Stimulated activated CD4-positive, alpha-beta T cell treated with anti-CD3 and anti-CD28 coated beads, Interleukin-2, amount 100 ng/mL, for 4 hours (primary cell): ENCODE results near the gene GMPPA.

Experiments
- DNase-seq: peaks from one replicate; pipeline ENCODE4 v3.0.0-alpha.2; 2020; ENCODE audit warnings: low read depth

Gene GMPPA

DNA sequence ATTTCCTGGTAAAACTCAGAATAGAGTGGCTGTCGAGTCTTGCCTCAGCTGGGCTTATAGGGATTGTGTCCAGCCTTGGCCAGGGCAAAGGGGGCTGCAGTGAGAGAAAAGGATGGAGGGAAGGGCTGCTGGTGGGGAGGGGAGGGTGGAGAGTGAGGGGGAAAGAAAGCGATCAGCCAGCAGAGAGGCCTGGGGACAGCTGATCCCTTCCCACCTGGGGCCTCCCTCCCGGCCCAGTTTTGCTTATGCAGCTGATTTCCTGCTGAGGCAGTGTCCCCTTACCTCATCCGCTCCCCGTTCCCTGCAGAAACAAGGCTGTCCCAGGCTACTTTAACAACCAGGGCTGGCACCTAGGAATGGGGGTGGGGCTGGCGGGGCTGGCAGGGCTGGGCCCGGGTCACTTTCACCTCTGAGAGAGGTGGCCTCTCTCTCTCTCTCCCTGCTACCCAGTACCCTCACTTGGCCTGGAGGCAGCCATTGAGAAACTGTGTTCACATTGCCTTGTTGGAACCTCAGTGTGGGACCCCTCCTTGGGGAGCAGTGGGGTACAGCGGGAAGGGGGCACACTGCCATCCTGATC lies 12.2 kb upstream of the GMPPA start:
- DNase-seq = no peak

DNA sequence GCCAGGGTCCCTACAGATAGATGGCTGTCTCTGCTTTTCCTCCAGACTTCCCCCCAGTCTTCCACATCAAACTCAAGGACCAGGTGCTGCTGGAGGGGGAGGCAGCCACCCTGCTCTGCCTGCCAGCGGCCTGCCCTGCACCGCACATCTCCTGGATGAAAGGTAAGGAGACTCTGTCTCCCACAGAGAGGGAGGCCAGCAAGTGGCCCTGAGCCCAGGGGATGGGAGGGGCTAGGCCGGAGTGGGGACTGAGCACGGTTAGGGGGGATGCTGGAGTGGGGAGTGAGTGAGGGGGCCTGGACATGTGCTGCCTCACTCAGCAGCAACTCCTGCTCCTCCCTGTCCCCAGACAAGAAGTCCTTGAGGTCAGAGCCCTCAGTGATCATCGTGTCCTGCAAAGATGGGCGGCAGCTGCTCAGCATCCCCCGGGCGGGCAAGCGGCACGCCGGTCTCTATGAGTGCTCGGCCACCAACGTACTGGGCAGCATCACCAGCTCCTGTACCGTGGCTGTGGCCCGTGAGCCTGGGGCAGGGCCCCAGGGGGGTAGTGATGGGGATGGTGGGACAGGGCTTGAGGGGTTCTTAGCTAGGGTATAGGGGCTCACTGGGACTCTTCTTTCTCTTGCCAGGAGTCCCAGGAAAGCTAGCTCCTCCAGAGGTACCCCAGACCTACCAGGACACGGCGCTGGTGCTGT lies 10.4 kb upstream of the GMPPA start:
- no peak for DNase-seq

DNA sequence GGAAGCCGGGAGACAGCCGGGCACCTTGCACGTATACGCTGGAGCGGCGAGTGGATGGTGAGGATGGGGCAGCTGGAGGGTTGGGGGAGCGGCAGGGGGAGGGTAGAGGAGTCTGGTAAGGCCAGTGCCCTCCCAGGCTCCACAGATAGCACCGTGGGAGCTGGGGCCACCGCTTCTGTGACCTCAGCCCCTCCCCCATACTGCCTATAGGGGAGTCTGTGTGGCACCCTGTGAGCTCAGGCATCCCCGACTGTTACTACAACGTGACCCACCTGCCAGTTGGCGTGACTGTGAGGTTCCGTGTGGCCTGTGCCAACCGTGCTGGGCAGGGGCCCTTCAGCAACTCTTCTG lies 9.9 kb upstream of the GMPPA start:
- no peak for DNase-seq

DNA sequence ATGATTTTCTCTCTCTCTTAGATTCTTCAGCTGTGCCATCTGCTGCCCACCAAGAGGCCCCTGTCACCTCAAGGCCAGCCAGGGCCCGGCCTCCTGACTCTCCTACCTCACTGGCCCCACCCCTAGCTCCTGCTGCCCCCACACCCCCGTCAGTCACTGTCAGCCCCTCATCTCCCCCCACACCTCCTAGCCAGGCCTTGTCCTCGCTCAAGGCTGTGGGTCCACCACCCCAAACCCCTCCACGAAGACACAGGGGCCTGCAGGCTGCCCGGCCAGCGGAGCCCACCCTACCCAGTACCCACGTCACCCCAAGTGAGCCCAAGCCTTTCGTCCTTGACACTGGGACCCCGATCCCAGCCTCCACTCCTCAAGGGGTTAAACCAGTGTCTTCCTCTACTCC lies 9.4 kb upstream of the GMPPA start:
- no peak for DNase-seq

DNA sequence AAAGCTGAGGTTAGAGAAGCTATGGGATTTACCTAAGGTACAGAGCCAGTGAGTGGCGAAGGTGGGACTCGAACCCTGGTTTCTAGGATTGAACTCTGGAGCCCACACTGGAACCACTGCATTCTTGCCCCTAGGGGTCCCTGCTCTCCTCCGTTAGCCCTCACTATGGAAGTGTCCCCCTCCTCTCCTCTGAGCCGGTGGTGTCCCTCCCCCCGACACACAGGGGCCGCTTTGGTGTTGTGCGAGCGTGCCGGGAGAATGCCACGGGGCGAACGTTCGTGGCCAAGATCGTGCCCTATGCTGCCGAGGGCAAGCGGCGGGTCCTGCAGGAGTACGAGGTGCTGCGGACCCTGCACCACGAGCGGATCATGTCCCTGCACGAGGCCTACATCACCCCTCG lies 8.5 kb upstream of the GMPPA start:
- no peak for DNase-seq

DNA sequence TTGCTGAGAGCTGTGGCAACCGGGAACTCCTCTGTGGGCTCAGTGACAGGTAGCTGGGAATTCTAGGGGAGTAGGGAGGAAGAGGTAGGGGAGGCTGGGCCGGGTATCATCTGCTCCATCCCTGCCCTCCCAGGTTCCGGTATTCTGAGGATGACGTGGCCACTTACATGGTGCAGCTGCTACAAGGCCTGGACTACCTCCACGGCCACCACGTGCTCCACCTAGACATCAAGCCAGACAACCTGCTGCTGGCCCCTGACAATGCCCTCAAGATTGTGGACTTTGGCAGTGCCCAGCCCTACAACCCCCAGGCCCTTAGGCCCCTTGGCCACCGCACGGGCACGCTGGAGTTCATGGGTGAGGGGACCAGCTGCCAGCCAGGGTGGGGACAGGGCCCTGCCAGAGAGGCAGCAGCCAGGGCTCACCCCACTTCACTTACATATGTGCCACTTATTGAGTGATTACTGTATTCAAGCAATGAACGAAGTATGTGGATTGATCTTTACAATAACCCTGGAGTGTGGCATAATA lies 8.0 kb upstream of the GMPPA start:
- no peak for DNase-seq

DNA sequence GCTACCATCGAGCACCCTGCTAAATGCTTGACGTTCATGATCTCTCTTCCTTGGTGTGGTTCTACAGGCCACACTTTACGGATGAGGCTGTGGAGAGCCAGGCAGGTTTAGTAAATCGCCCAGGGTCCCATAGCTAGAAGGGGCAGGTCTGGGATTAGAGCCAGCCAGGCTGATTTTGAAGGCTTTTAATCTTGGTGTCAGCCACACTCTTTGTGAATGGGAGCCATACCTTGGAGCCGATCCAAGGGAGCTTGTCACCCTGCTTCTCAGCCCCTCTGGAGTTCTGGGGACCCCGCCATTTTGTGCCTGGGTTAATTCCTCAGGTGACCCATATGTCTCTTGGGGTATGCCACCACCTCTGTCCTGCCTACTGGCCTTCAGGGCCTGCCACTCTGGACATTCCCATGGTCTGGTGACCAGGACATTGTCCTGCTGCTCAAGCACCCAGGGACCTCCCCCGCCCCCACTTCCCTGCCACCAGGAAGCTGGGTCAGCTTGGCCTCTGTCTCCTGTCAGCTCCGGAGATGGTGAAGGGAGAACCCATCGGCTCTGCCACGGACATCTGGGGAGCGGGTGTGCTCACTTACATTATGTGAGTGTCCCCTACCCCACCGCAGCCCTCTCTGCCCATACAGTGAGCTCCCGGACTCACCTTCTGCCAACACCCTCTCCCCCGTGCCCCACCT lies 7.3 kb upstream of the GMPPA start:
- no peak for DNase-seq

DNA sequence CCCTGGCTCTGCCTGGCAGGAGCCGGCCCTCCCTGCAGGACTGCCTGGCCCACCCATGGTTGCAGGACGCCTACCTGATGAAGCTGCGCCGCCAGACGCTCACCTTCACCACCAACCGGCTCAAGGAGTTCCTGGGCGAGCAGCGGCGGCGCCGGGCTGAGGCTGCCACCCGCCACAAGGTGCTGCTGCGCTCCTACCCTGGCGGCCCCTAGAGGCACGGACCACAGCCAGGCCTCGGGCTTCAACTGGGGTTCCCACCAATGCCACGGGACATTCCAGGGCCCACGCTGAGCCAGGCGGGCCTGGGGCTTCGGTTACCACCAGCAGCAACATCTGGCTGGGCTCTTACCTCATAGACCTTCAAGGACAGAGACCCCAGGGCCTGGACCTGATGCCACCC lies 6.1 kb upstream of the GMPPA start:
- DNase-seq = no peak

DNA sequence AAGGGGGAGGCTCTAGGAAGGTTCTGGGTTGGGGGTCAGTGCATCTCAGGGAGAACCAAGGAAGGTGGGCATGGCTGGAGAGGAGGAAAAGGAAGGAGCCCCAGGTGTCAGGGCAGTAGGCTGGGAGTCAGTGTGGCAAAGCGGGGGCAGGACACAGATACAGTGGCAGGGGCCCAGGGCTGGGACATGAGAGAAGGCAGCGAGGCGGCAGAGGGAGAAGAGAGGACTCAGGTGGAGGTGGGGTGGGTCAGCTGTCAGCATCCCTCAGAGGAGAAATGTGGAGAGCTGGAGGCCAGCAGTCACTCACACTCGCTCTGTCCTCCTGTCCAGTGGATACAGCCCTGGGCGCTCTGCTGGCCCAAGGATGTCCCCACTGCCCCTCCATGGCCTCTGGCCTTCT lies 5.6 kb upstream of the GMPPA start:
- no peak for DNase-seq

DNA sequence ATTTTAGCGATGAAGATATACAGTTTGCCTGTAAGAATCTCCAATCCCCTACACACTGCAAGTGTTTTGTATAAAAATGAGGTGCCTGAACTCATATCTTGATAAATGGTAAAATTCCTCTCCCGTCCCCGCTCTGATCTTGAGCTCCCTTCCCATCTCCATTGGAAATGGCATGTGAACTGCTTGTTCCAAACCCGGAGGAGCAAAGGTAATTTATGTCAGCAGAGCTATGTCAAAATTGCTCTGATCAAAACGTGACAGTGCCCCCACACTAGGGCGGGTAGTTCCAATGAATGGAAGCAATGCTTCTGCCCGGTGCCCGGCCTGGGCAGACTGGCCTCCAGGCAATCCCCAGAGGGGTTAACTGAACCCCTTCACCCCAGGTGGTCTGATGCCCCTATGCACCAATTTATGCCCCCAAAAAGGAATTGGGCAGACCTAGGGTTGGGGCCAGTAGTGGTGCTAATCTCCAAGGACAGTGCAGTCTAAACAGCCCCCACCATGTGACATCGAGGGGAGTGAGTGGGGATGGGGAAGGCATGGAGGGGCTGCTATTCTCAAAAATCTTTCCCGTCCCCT lies 3.6 kb upstream of the GMPPA start:
- no peak for DNase-seq

DNA sequence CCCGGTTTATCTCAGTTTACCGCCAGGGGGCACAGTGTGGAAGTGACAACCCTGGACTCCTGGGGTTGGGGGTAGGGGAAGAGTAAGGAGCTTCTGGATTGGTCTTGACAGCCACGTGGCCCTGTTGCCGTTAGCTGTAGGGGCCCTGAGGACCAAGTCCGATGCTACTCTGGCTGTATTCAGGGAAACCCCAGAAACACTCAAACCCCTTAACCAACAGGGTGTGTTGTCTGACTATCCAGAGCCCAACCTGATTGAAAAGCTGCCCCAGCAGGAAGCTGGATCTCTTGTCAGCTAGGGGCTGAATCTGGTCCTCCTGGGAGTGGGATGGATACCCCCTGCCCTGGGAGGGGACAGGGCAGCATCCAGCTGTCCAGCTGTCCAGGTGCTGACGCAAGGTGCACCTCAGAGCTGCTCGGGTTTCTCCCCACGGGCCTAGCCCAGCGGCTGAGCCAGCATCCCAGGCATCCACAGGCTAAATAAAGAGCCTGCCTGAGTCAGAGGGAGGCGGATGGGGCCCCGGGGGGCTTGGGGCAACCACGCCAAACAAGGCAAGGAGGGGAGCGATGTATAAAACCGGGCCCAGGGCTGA lies 3.1 kb upstream of the GMPPA start:
- peak; percentile 35 for DNase-seq

DNA sequence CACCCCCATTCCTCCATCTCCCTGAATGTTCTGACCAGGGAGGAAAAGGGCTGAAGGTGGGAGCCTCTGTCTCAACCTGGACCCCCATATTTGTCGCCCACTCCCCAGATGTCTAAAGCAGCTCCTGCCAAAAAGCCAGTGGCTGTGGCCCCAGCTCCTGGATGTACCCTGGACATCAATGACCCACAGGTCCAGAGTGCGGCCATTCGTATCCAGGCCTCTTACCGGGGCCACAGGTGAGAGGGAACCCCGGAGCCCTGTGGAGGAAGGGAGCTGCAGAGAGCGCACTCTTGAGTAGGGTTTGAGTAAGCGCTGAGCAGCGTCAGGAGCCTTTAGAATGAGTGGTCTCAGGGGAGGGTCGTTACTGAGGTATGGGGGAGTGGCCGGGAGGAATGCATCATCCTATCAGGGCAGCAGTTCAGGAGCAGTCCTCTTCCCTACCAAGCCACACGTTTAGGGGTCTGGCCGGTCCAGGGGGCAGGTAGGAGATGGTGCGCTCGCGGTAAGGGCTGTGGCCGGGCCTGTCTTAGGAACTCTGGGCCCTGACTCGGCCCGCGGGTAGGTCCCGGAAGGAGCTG lies 2.4 kb upstream of the GMPPA start:
- no peak for DNase-seq

DNA sequence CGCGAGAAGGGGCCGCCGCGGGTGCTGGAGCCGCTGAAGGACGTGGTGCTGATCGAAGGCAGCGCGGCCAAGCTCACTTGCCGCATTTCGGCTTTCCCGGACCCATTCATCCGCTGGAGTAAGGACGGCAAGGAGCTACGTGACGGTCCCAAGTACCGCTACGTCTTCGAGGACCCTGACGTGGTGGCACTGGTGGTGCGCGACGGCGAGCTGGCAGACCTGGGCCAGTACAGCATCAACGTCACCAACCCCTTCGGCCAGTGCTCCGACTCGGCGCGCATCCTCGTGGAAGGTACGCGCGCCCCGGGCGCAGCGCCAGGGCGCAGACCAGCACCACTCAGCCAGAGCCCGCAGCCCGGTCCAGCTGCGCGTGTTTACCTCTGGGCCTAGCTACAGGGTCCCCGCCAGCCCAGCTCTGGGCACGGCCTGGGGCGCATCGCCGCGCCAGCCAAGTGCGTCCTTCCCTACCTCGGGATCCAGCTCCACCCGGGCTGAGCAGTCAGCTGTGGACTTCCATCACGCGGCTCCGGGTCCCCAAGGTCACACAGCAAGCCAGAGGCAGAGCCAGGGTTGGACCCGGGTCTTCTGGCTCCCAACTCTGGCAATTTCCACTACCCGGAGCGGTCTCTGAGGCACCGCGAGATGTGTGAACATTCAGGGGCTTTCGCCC lies 1.7 kb upstream of the GMPPA start:
- DNase-seq = no peak

DNA sequence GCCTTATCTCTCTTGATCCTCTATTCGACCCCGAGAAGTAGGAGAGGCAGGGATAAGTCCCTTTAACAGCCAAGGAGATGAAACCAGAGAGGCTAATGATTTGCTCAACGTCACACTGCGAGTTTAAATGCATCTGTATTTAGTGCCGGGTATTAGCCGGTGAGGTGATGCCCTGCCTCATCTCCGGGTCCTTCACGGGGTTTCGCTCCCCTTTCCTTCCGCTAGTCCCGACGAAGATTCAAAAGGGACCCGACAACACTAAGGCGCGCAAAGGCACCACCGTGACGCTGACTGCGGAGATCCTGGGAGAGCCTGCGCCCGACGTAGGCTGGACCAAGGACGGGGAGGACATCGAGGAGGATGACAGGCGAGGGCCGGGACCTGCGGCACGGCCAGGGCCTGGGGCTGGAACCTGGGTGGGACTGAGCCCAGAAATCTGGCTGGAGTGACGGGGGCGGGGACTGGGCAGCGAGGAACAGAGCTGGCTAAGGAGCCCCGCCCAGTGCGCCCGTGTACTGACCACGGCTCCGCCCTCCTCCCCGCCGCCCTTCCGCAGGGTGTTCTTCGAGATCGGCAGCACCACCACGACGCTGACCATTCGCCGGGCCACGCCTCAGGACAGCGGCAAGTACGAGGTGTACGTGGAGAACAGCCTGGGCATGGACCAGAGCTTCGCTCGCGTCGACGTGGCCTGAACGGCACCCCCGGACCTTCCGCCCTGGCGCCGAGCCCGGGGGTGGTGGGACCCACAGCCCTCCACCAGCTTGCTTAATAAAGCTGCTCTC lies 1.0 kb upstream of the GMPPA start:
- DNase-seq = no peak

DNA sequence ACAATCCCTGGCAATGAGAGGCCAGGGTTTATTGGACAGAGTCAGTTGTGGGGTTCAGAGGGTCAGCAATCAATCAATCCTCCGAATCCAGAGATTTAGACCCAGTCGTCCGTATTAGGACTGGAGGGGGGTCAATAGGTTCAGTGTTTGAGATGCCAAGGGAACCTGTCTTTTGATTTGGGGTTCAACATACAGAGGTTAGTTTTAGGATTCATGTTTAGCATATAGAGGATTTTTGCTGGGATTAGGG lies 292 bp downstream of the GMPPA start:
- no peak for DNase-seq

DNA sequence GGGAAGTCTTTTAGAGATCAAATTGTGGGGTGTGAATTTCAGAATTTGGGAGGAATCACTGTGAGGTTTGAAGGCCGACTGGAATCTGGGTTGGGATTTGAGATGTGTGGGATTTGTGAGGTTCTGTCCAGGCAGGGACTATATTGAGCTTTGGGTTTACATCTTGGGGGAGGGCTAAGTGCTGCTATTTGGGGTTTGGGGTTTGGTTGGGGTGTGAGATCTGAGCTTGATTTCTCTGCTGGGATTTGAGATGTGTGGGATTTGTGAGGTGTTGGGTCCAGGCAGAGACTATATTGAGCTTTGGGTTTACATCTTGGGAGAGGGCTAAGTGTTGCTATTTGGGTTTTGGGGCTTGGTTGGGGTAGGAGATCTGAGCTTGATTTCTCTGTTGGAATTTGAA lies 864 bp downstream of the GMPPA start:
- DNase-seq = no peak

DNA sequence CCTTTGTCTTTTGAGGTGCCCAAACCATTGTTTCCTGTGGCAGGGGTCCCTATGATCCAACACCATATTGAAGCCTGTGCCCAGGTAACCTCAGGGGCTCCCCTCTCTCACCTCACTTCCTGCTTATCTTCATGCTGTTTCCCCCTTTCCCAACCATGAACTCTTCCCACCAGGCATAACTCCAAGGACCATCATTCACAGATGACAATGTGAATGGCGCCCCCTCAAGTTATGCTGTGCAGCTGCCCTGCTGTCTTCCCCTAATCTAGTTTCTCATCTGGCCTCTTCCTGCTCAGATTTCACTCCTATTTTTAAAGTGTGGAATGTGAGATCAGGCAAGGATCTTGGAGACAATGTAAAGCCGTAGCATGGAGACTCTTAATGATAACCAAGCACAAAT lies 1.4 kb downstream of the GMPPA start:
- DNase-seq = no peak

DNA sequence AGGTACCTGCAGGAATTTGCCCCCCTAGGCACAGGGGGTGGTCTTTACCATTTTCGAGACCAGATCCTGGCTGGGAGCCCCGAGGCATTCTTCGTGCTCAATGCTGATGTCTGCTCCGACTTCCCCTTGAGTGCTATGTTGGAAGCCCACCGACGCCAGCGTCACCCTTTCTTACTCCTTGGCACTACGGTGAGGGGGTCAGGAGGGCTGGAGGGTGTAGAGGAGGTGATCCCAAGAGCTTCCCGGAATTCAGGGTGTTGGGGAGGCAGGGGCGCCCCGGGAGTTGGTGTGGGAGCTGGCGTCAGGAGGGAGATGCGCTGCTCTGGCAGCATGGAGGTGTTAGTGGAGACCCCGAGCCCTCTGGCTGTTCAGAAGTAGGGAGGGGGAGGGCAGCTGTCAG lies 3.2 kb downstream of the GMPPA start:
- DNase-seq = no peak

DNA sequence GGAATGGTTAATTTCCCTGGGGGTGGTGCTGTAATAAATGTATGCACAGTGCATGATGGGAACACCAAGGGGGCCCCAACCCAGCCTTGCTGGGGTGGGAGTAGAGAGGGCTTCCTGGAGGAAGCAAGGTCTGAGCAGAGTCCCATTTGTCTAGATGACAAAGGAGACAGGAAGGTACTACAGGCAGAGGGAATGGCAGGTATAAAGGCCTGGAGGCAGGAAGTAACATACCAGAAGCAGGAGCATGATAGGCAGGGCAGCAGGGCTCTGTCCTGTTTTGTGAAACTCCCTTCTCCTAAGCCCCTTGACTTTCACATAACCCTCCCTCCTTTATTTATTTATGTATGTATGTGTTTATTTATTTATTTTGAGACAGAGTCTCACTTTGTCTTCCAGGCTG lies 3.9 kb downstream of the GMPPA start:
- no peak for DNase-seq

DNA sequence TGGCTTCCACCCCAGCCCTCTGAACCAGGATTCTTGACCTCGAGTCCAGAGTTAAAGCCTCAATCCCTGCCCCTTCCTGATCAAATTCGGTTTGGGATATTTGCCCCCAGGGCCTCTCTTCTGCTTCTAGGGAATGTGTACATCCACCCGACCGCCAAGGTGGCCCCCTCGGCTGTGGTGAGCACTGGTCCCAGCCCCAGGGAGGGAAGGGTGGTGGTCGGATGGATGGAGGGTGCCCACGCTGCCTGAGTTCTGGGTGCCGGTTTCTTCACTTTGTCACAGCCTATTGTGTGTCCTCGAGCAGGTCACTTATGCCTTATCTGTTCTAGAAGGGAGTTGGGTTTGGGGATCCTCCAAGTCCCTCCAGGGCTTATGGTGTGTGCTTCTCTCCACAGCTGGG lies 6.9 kb downstream of the GMPPA start:
- DNase-seq = no peak

DNA sequence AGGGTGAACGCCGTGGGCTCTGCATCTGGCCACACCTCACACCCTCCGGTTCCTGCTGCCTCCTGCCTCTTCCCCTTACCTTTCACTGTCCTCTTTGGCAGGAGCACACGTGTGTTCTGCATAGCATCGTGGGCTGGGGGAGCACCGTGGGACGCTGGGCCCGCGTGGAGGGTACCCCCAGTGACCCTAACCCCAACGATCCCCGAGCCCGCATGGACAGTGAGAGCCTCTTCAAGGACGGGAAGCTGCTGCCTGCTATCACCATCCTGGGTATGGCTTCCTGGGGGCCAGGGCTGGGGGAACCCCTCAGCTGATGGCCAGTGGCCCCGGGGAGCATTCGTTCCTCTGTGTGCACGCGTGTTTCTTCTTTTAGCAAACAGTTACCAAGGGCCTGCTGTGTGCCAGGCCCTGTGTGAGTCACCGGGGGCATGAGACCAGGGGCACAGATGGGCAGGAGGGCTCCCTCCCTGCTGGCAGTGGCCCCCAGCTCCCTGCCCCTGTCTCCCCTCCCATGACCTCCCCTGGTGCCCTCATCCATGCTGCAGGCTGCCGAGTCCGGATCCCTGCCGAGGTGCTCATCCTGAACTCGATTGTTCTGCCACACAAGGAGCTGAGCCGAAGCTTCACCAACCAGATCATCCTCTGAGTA lies 7.6 kb downstream of the GMPPA start:
- DNase-seq = no peak
